Uterus (tissue), 2 donors: ENCODE data around the gene HECTD1.

Source experiments
- POLR2A ChIP-seq, 2 donors: fragments of 450-650 bp; IDR thresholded peaks; one replicate each; pipeline ENCODE4 v1.6.1; 2016; ENCODE audit warnings: antibody characterized with exemption in 2 of 2, mild to moderate bottlenecking in 1 of 2, moderate library complexity in 1 of 2
- TF ChIP-seq, protein P1 (sequence below), 4 experiments: fragments of 200-600 bp in 2 of 4; fragments of 450-650 bp in 2 of 4; sonication (generic) in 2 of 4; IDR thresholded peaks; one replicate each; pipeline ENCODE4 v1.5.1; 2016 to 2019; ENCODE audit warnings: antibody characterized with exemption in 4 of 4, mild to moderate bottlenecking in 2 of 4, moderate library complexity in 1 of 4

DNA sequence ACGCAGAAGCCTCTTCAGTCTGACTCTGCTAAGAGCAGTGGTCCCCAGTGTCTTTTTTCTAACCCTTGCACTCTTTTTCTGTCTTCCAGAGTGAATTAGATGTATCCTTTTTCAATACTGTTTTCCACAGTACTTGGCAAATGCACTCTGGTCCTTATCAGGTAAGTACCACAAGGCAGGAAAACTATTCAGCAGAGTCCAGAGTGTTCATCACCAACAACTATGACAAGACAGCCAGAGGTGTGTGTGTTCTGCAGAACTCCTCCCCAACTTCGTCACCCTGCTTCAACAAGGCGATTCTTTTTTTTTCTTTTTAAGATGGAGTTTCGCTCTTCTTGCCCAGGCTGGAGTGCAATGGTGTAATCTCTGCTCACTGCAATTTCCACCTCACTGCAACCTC lies 127.1 kb downstream of the HECTD1 start:
- no peak for TF ChIP-seq POLR2A (IDR thresholded peaks at IDR 0.05)
- TF ChIP-seq, protein P1, sequence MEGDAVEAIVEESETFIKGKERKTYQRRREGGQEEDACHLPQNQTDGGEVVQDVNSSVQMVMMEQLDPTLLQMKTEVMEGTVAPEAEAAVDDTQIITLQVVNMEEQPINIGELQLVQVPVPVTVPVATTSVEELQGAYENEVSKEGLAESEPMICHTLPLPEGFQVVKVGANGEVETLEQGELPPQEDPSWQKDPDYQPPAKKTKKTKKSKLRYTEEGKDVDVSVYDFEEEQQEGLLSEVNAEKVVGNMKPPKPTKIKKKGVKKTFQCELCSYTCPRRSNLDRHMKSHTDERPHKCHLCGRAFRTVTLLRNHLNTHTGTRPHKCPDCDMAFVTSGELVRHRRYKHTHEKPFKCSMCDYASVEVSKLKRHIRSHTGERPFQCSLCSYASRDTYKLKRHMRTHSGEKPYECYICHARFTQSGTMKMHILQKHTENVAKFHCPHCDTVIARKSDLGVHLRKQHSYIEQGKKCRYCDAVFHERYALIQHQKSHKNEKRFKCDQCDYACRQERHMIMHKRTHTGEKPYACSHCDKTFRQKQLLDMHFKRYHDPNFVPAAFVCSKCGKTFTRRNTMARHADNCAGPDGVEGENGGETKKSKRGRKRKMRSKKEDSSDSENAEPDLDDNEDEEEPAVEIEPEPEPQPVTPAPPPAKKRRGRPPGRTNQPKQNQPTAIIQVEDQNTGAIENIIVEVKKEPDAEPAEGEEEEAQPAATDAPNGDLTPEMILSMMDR (IDR thresholded peaks at IDR 0.05), result no peak
